GM19240 (cell line): ENCODE results near the gene SLC30A5.
"Not testable (repeated sequence)": the region's sequence is repeated elsewhere in the genome, so short reads cannot be mapped to it uniquely, and the experiment has no call there.

Experiments used
- DNase-seq: peaks from one replicate; pipeline ENCODE4 v3.0.0; 2011; ENCODE audit warnings: low spot score; ENCODE audit not compliant: insufficient read length

Gene SLC30A5

GRCh38 chr5:69093771-69094482 is at the start of gene SLC30A5:
Gene SLC30A5, plus strand, starts transcription at chr5:69094014. Its CDS starts 242 bp downstream, at chr5:69094256.
- DNase-seq, result peak; percentile 84

DNA sequence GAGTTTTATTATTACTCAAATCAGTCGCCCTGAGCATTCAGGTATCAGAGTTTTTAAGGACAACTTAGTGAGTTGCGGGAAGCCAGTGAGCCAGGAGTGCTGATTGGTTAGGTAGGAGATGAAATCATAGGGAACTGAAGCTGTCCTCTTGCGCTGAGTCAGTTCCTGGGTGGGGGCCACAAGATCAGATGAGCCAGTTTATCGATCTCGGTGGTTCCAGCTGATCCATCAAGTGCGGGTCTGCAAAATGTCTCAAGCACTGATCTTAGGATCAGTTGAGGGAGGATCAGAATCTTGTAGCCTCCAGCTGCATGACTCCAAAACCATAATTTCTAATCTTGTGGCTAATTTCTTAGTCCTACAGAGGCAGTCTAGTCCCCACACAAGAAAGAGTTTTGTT is 48.6 kb upstream of the SLC30A5 start:
- DNase-seq, result not testable (repeated sequence)

DNA sequence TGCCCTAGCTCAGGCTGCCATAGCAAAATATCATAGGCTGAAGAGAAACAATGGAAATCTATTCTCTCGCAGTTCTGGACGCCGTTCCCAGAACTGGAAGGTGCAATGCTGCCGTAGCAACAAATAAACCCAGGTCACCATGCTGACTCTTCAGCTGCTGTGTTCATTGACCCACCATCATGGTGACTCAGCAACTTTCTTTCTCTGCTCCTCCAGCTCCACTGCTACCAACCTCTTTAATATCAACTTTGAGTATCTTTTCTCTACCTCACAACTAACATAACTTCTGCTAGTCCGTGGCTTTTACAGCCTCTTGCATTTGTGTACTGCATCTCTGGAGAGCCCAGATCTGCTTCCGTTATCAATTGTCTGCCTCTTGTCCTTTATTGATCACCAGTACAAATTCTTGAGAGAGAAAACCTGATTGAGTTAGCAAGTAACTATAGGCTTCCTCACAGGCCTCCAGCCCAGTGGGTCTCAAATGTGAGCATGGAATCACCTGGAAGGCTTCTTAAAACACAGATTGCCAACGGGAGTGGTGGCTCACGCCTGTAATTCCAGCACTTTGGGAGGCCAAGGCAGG is 47.3 kb upstream of the SLC30A5 start:
- DNase-seq, result no peak

- no peak for DNase-seq
Measured at GRCh38 chr5:69048230-69048629, 45.6 kb upstream of the SLC30A5 start.

DNA sequence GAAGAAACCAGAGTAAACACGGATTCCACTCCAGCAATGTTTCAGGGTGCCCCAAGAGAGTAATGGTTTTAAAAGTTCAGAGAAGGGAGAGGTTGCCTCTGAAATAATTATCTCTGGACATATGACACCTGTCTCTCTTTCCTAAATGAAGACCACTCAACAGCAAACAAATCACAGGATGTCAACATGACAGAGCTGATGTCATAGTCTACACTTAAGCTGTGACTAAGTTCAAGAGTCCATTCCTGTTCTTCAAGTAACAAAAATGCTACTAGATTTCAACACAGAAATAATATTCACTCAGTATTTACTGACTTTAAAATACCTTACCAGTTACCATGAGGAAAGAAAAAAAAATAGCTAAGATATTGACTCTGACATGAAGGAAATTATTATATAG is 44.7 kb upstream of the SLC30A5 start:
- DNase-seq, result no peak

DNA sequence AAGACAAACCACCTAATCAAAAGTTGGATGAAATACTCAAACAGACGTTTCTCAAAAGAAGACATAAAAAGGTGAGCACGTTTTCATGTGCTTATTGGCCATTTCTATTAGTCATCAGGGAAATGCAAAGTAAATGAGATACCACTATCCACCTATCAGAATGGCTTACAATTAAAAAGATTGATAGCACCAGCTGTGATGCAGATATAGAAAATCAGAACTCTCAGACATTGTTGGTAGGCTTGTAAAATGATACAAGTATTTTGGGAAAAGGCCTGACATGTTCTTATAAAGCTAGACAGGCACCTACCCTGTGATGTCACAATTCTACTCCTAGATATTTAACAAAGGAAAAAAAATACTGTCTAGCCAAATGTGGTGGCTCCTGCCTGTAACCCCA is 44.0 kb upstream of the SLC30A5 start:
- no peak for DNase-seq

- no peak for DNase-seq
Measured at GRCh38 chr5:69050214-69050613, 43.6 kb upstream of the SLC30A5 start.

GRCh38 chr5:69052181-69052580 is 41.6 kb upstream of the SLC30A5 start:
- DNase-seq, result no peak

DNA sequence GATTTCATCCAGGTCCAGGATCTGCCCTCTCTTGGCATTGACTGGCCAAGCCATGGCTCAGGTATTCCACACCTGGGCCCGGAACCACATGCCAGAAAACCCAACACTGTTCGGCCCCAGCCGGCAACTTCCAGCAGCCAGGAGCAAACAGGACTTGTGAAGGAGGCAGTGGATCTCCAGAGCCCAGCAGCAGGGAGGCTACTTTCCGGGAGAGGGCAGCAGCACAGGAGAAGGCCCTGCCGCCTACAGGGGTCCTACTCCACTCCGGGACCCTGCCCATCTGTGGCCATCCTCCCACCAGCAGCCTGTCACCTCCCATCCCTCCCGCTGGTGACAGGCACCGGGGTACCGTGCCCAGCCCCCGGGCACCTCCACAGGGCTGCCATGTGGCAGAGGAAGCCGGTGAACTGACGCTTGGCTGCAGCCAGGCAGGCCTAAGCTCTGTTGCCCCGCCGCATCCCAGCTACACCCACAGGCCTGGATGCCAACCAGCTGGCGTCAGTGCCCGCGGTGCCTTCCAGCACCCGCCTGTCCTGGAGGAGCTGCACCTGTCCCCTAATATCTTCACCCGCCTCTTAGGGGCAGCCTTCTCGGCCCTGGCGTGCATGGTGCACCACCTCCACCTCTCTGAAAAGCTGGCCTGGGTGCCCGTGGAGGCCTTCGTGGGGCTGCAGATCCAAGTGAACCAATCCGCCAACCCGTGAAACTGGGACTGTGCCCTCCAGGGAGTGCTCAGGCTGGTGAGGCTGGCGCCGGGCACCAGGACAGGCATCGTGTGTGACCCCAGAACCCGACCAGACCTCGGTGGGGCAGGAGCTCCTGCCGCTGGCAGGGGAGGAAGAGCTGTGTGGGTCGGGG is 18.9 kb upstream of the SLC30A5 start:
- DNase-seq, result no peak

GRCh38 chr5:69075522-69076179 is 18.2 kb upstream of the SLC30A5 start:
- DNase-seq, result no peak

DNA sequence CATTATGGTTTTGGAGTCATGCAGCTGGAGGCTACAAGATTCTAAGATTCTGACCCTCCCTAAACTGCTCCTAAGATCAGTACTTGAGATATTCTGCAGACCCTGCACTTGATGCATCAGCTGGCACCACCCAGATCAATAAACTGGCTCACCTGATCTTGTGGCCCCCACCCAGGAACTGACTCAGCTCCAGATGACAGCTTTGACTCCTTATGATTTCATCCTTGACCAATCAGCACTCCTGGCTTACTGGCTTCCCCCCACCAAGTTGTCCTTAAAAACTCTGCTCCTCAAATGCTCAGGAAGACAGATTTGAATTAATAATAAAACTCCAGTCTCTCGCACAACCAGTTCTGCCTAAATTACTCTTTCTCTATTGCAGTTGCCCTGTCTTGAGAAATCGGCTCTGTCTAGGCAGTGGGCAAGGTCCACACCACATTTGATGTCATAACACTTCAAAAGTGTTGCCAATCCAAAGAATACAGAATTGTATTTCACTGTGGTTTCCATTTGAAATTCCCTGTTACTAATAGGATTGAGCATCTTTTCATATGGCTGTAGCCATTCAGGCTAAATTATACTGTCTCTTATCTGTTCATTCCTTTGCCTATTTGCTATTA is 14.8 kb upstream of the SLC30A5 start:
- DNase-seq, result no peak

DNA sequence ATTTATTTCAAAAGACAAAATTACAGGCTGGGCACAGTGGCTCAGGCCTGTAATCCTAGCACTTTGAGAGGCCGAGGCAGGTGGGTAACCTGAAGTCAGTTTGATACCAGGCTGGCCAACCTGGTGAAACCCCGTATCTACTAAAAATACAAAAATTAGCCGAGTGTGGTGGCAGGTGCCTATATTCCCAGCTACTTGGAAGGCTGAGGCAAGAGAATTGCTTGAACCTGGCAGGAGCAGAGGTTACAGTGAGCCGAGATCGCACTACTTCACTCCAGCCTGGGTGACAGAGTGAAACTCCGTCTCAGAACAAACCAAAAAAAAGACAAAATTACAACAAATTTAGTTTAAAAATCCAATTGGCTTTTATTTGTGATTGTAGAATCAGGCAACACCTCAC is 14.3 kb upstream of the SLC30A5 start:
- DNase-seq, result no peak

DNA sequence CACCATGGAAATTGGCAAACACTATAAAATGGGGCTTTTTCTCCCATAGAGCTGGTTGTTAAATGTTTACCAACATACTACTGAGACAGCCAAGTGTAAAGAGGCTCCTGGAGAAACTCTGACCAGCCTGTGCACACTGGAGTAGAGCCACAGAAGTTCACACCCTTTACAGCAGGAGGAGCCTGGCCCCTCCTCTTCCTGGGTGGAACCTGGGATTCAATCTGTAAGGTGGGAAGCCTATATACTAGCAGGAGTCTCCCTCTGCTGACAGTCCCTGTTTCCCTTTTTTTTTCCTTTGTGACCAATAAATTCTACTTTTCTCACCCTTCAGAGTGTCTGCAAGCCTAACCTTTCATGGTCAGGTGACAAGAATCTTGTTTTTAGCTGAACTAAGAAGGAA is 10.4 kb upstream of the SLC30A5 start:
- DNase-seq, result no peak

DNA sequence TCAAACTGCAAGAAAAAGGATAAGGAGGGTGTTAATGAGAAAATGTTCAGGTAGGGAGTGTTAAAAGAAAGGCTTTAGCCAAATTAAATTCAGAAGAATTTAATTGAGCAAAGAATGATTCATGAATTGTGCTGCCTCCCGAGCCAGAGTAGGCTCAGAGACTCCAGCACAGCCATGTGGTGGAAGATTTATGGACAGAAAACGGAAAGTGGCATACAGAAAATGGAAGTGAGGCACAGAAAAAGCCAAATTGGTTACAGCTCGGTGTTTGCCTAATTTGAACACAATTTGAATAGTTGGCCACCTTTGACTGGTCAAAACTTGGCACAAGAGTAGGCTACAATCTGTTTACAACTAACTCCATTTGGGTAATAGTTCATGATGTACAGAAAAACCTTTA is 9.6 kb upstream of the SLC30A5 start:
- DNase-seq, result no peak

DNA sequence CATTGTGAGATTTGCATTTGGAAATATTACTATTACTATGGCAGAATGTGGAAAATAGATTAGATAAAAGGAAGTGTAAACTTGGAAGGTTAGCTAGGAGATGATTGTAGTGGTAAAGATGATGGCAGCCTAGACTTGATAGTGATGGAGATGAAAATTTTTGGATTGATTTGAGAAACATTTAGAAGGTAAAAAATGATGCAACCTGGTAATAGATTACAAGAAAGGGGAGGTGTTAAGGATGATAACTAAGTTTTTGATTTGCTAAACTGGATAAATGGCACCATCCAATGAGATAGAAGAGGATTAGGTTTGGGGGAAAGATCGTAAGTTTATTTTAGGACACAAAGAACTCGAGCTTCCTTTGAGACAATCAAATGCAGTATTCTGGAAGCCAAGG is 8.9 kb upstream of the SLC30A5 start:
- no peak for DNase-seq

GRCh38 chr5:69086206-69086605 is 7.6 kb upstream of the SLC30A5 start:
- no peak for DNase-seq

GRCh38 chr5:69088006-69088405 is 5.8 kb upstream of the SLC30A5 start:
- not testable (repeated sequence) for DNase-seq

- no peak for DNase-seq
Measured at GRCh38 chr5:69090158-69090557, 3.7 kb upstream of the SLC30A5 start.

DNA sequence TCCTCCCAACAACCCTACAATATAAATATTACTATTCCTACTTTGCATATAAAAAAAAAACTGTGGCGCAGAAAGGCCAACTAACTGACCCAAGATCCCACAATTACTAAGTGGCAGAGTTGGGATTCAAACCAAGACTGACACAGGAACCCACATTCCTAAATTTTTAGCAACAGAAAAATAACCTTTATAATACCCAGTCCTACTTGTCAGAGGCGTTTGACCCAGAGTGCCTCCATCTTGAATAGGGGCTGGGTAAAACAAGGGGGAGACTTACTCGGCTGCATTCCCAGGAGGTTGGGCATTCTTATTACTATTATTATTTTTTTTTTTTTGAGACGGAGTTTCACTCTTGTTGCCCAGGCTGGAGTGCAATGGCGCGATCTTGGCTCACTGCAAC is 2.0 kb upstream of the SLC30A5 start:
- DNase-seq, result no peak

DNA sequence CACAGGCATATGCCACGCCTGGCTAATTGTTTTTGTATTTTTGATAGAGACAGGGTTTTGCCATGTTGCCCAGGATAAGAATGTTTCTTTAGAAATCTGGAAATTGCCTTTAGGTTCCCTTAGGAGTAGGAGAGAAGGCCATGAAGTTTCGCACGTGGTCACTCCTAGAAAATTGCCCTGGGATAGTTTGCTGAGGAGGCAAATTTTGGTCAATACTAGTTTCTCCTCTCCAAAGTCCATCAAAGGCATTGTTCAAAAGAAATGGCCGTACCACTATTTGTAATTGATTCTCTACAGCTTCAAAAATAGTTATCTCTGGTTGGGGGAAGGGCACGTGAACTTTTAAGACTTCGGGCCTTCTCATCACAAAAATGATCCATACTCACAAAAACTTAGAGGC is 845 bp upstream of the SLC30A5 start:
- no peak for DNase-seq

DNA sequence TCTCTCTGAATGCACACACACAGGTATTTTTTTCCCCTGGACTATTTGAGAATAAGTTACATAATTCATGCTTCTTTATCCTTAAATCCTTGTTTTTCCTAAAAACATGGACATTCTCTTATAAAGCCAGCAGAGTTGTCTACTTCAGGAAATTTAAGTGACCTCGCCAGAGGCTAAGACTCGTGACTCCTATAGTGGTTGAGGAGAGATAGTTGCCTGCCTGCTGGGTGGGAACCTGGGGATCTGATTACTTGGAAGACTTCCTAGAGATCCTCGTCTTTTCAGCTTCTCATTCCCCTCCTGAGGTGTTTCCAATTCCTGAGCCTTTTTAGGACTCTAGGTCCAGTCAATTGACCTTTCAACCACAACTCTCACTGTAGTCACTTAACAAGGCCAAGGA is 5.5 kb downstream of the SLC30A5 start:
- DNase-seq, result no peak
